Measurements from ENCODE around the gene HMGXB3.

The HMGXB3 gene

GRCh38 chr5:149990518-149991376 is 9.8 kb upstream of the HMGXB3 start:
- peak; percentile 17 for DNase-seq

GRCh38 chr5:149993471-149993870 is 7.1 kb upstream of the HMGXB3 start:
- DNase-seq, result no peak

GRCh38 chr5:149995385-149996204 is 4.9 kb upstream of the HMGXB3 start:
- no peak for DNase-seq

GRCh38 chr5:149996205-149996890 is 4.2 kb upstream of the HMGXB3 start:
- no peak for DNase-seq

DNA sequence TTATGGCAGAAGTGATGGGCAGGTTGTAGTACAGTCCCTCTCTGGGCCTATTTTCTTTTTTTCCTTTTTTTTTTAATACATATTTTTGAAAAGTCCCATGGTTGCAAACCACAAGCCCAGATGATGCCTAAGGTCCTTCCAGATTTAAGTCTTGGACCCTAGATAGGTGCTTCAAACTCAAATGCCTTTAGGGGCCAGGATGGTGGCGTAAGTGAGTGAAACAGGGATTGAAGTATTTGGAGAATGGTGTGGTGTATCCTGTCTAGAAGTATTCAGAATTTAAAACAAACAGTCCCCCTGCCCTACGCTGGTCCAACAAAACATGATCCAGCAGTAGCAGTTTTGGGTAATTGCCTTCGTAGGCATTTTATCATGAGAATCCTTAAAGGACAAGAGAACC is 2.3 kb upstream of the HMGXB3 start:
- no peak for DNase-seq

GRCh38 chr5:149999359-149999758 is 1.2 kb upstream of the HMGXB3 start:
- no peak for DNase-seq

DNA sequence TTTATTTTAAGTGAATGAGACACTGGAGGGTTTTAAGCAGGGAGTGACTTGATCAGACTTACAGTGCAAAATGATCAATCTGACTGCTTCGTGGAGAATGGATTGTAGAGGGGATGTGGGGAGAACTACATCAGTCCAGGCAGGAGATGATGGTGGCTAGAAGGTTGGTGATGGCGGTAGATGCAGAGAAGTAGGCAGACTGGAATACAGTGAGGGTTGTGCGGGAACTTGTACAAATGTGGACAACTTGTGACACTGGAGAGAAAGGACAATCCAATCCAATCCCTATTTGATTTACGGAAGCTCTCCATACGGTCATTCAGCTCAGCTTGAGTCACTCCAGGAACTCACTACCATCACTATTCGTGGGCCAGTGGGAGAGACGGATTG is 678 bp upstream of the HMGXB3 start:
- DNase-seq, result no peak

DNA sequence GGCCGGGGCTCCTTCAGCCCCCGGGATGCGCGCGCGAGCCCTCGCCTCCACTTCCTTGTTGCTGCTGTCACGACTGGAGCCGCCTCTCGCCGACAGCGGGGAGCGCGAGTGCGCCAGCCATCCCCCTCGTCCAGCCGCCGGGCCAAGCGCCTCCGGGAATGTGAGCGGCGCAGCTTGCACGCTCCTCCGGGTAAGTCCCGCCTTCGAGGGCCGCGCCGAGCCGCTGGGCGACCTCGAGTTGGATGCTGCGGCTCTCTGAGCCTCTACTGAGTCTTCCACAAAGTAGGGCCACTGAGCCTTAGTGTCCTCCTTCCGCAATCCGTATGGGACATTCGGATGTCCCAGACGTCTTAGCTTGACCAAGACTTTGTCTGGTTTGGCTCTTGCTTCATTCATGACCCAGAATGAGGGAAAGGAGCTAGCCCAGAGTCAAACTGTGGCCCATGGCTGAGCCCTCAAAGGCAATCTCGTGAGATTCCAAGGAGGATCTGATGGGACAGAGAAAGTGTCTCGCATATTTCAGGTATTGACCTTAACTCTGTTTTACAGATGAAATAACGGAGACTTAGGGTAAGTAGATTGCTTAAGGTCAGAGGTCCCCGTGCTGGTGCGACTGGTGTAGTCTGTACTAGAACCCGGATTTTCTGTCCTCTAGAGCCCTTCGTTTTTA is 586 bp downstream of the HMGXB3 start:
- no peak for DNase-seq

DNA sequence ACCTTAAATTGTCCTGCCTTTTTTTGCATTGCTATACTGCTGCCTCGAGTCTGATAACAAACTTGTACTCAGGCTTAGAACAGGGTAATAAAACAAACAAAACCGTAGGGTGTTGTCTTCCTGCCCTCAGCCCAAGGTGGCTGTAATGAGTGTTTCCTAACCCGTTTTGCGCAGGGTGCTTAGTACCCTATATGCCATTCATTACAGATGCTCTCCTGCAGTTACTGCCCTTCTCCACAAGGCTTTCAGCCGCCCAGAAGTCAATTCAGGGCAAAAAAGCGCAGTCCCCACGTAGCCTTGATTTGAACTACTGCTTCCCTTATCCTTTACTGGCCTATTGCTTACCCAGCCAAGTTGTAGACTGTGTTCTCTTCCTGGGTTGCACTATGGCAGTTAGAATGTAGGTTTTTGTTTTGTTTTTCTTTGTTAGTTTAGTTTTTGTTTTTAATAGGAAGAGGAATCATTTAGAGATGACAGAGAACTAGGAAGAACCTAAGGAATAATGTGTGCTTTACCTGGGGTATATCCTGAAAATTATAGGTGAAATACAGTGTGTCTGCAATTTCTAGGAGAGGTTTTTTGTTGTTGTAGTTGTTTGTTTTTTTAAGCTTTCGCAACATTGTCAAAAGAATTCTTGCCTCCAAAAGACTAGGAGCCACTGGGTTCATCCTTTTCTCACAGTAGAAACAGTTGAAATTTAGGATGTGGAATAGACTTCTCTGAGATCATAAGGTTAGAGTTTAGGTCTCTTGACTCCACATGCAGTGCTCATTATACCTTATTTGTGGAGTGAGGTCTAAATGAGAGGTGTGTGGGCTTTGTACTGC is 1.3 kb downstream of the HMGXB3 start:
- DNase-seq, result no peak

DNA sequence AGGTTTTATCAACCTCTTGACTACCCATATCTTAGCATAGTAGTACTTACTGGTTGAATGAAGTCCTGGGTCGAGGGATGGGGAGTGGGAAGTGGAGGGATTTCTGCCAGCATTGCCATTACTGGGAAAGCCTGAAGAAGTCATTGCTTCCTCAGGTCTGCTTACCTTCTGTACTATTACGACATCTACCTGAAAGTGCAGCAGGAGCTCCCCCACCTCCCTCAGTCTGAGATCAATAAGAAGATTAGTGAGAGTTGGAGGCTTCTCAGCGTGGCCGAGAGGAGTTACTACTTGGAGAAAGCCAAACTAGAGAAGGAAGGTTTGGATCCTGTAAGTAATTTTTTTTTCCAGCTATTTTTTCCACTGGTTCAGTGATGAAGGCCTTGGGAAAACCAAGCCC is 5.8 kb downstream of the HMGXB3 start:
- DNase-seq, result no peak

- no peak for DNase-seq
Measured at GRCh38 chr5:150007050-150007449, 6.5 kb downstream of the HMGXB3 start.

DNA sequence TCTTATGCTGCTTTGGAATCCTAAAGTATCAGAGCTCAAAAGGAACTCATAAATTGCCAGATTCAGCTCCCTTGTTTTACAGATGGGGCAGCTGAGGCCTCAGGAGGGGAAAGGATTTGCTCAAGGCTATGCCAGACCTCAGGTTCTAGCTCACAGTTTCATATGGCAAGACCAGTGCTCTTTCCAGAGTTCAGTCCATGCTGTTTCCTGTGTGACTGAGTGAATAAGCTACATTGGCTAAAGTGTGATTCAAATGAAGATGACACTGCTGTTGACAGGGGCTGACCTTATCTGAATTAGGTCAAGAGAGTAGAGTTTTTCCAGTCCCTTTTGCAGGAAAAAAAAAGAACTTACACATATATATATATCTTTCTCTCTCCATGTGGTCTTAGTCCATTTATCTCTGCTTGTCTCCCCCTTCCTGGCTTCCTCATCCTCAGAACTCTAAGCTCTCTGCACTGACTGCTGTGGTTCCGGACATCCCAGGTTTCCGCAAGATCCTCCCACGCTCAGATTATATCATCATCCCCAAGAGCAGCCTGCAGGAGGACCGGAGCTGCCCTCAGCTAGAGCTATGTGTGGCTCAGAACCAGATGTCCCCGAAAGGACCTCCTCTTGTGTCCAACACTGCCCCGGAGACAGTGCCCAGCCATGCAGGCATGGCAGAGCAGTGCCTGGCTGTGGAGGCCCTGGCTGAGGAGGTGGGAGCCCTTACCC is 9.3 kb downstream of the HMGXB3 start:
- no peak for DNase-seq

GRCh38 chr5:150013931-150014330 is 13.4 kb downstream of the HMGXB3 start:
- no peak for DNase-seq

- DNase-seq, result no peak
Measured at GRCh38 chr5:150014456-150014855, 13.9 kb downstream of the HMGXB3 start.

GRCh38 chr5:150015415-150015814 is 14.9 kb downstream of the HMGXB3 start:
- no peak for DNase-seq

DNA sequence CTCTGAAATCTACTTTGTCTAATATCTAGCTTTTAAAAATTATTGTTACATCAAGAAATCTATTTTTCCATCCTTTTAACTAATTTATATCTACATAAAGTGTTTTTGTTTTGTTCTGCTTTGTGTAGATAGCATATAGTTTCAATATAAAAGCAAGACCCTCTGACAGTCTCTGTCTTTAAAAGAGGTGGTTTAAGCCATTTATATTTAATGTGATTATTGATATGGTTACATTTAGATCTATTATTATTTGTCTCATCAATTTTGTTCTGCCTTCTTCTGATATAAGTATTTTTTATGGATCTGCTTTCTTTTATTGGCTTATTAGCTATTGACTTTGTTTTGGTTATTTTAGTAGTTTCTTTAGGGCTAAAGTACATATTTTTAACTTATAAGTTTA is 16.0 kb downstream of the HMGXB3 start:
- DNase-seq, result no peak

DNA sequence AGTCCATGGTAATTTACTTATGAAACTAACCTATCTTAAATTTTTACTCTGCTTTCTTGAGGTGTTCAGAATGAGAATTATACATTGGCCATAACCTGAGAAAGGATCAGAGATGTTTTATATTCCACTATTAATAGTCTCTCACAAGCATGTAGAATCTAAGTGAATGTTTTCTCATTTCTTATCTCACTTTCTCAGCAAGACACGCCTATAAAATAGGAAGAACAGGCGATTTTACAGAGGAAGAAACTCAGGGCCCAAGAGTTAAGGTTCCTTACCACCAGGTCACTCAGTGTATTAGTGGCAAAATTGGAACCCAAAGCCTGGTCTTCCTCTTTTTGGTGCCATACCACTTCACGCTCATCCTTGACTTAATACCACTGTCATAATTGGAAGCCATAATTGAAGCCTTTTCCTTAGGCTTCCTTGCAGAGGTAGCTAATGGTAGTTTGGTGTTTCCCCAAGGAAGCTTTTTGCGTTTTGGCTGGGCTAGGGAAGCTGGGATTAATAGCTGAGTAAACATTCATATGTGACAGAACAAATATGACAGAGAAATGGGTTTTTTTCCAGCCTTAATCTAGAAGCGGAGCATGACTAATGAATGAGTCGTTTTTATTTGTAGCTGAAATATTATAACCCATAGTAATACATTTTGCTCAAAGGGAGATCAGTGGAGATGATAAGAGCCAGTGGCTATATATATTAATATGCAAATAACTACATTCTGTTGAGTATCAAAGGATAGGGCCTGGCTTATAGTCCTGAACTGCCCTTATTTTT is 16.9 kb downstream of the HMGXB3 start:
- DNase-seq, result no peak

GRCh38 chr5:150020249-150020648 is 19.7 kb downstream of the HMGXB3 start:
- no peak for DNase-seq

DNA sequence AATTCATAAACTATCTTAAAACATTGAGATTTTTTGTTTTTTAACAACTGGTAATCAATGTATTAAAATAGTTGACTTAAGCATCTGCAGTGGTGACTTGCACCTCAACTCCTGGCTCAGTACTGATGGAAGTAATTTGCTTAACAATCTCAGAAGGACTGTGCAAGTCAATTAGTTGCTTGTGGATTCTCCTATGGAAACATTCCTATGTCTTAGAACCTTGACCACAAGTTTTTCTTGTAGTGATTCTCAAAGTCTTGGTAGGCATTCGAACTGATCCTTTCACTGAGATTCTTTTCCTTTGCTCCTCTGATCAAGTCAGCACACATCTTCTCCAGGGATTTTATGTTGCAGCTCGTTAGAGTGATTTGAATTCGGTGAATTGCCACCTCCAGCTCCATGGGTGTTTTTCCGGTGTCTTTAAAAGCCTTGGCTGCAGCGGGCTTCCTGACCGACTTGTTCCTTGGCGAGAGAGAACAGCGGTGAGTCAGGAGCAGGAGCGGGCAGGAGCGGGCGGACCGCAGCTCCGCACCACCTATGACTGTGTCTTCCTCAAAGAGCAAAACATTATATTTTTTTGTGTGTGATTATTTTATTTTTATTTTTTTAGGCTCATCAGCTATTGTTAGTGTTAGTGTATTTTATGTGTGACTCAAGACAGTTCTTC is 21.1 kb downstream of the HMGXB3 start:
- no peak for DNase-seq

GRCh38 chr5:150022158-150022531 is 21.6 kb downstream of the HMGXB3 start:
- DNase-seq, result no peak
